Umbilical cord (tissue), 2 donors: ENCODE data around the gene COX14. TPM values are rescaled to one million over a fixed set of nuclear protein-coding genes. Genes with fewer than 3 reads are reported as not detected.
"Not testable (repeated sequence)": the region's sequence is repeated elsewhere in the genome, so short reads cannot be mapped to it uniquely, and the experiment has no call there.

ENCODE experiments used
- DNase-seq: peaks from one replicate; pipeline ENCODE4 v3.0.0-alpha.2; 2015; ENCODE audit warnings: low spot score
- total RNA-seq: library from RNA; depleted of rRNA; stranded (reverse); fragments of >200 nt; gene quantifications from one replicate; pipeline ENCODE4 v1.2.3, GENCODE V29; 2014; ENCODE audit warnings: low replicate concordance; ENCODE audit not compliant: insufficient read depth

The COX14 gene
- total RNA-seq, 1 donor from 2014 or later = 42.9 TPM

DNA sequence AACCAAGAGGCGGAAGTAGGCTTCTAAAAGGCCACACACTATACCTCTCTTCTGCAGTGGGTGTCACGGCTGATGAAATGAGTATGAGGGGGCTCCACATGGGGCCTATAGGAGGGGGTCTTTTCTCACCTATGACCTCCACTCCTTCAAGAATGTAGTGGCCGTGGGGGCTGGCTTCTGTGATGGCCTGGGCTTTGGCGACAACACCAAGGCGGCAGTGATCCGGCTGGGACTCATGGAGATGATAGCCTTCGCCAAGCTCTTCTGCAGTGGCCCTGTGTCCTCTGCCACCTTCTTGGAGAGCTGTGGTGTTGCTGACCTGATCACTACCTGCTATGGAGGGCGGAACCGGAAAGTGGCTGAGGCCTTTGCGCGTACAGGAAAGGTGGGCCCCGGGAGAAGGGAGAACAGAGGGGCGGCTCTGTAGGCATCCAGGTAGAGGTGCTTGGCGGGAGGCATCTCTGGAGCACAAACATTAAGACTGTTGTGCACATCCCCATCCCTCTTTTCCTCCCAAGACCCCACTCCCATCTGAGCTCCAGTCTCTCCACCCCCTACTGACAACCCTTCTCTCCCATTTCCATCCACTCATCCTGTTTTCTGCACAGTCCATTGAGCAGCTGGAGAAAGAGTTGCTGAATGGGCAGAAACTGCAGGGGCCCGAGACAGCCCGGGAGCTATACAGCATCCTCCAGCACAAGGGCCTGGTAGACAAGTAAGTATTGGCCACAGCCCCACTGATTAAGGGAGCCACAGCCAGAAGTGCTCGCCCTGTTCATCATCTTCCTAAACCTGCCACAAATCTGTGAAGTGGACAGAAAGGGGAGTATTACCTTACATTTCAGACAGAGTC, 4.4 kb upstream of the COX14 start:
- DNase-seq = no peak

GRCh38 chr12:50109319-50109718, 2.7 kb upstream of the COX14 start:
- DNase-seq = no peak

DNA sequence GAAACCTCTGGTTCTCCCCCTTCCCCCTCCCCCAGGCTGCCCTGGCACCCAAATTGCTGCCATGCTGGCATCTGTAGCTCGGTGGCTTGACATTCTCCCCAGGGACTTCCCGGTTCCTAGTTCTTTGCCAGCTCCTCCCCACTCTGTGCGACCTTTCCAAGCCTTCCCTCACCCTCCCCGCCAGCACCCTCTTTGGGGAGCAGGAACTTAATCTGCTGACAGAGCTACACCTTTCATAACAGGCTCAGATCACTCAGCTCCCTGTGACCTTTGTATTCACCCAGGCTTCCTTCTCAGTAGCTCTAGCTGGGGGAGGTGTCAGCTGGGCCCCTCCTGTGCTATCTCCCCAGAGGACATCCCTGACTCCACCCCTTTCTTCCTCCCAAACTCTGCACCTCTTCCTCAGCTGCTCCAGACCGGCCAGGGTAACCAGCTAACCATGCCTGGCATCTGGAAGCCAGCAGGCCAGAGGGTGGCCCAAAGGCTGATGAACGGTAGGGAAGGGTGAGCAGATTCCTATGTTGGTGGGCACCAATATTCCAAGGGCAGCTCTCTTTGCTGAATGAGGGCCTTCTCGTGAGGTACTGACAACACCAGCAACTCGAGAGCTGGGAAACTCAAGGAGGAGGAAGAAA, 1.8 kb upstream of the COX14 start:
- DNase-seq = no peak

DNA sequence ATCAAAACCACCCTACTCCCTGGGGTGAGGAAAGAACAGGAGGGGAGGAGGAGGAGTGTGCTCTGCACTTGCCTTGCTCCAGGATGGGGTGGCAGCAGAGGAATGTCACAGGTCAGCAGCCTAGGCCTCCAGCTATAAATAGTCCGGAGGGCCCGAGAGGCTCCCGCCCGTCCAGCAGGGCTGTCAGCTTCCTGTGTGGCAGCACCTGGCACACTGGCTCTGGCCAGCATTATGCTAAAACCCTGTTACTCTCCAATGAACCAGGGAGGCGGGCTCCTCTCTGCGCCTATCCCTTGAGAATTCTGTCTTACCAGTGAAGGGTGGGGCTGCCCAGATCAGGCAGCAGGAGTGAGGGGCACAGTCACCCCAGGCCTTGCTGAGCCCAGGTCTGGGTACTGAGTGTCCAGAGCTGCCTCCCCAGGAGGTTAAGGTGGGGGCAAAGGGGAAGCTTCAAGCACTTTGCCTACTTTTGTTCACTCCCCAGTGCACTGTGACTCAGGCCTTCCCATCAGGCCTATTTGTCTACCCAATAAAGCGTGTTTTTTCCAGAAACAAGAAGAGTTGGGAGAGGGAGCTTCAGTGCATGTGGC, 1.2 kb upstream of the COX14 start:
- DNase-seq = peak; percentile 46

DNA sequence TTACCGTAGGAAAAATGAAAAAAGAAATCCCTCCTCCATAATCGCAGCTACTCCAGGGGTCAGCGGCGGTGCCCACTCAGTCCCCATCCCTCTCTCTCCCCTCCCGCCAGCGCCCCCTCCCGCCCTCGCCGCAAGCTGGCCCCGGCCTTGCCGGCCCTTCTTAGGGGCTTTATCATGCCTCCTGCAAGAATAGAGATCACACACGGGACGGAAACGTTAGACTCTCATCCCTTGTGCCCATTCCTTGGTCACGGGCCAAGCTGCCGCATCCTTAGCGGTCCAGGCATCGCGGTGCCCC, 692 bp upstream of the COX14 start:
- DNase-seq = no peak

DNA sequence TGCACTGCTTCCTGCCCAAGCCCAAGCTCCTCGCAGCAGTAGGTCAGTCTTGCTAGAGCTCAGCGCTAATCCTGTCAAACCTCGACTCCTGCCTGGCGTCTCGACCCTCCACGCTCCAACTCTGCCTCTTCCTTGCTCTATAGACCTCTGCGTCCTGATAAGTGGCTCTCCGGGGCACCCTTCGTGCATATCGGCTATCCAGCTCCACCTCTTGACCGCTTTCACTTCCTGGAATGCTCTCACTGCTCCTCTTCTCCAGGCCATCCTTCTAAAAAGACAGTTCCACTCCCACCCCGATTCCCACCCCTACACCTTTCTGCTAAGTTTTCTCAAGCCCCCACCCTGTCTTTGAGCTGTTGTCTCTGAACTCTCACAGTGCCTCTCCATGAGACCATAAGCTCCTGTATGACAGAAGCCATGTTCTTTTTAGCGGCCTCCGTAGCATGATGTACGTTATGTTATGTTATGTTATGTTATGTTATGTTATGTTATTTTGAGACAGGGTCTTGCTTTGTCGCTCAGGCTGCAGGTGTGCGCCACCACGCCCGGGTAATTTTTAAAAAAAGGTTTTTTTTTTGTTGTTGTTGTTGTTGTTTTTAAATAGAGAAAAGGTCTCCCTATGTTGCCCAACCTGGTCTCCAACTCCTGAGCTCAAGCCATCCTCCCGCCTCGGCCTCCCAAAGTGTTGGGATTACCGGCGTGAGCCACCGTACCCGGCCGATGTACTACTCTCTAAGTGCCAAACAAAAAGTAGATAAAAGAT, 601 bp downstream of the COX14 start:
- DNase-seq = no peak

DNA sequence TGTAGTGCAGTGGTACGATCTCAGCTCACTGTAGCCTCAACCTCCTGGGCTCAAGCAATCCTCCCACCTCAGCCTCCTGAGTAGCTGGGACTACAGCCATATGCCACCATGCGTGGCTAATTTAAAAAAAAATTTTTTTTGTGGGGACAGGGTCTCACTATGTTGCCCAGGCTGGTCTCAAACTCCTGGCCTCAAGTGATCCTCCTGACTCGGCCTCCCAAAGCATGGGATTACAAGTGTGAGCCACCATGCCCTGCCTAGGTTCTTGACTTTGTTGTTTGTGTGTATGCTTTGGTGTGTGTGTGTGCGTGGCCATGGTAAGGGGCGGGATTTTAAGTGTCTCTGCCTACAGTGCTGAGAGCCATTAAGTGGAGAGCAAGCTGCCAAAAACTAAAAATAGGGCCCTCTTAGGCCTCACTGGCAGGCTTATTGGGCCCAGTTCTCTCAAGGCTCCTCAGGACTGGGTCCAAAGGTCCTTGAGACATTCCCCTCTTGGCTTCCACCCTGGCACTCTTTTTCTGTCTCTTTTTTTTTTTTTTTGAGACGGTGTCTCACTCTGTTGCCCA, 5.1 kb downstream of the COX14 start:
- DNase-seq = no peak

GRCh38 chr12:50119387-50119786, 7.4 kb downstream of the COX14 start:
- DNase-seq = no peak

- no peak for DNase-seq
These were observed 8.5 kb downstream of the COX14 start for GRCh38 chr12:50120521-50120920.

DNA sequence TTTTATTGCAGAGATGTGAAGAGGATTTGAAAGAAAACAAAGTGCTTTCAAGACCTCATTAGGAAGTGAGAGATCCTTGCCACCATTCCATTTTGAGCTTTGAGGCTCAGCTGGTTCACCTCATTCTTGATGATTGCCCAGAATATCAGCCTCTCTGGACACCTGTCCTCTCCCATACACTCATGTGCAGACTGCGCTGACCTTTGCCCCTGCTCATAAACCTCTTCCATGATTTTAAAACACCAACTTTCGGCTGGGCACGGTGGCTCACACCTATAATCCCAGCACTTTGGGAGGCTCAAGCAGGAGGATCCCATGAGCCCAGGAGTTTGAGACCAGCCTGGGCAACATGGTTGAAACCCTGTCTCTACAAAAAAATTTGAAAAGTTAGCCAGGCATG, 8.9 kb downstream of the COX14 start:
- no peak for DNase-seq

GRCh38 chr12:50121641-50122040, 9.6 kb downstream of the COX14 start:
- no peak for DNase-seq

- no peak for DNase-seq
These were observed 11.2 kb downstream of the COX14 start for GRCh38 chr12:50123203-50123602.

- DNase-seq = no peak
These were observed 15.5 kb downstream of the COX14 start for GRCh38 chr12:50127546-50127945.

DNA sequence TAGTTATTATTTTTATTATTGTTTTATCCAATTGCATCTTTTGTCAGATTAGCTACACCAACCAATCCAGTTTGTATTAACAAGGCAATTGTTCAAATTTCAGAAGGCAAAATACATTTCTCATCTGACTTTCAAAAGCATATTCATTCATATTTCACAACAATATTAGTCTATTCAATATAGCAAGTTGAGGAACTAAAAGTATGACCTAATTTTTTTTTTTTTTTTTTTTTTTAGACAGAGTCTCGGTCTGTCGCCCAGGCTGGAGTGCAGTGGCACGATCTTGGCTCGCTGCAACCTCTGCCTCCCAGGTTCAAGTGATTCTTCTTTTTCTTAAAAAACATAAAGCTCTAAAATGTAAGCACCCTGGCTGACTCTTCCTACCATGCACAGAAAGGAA, 17.3 kb downstream of the COX14 start:
- no peak for DNase-seq

DNA sequence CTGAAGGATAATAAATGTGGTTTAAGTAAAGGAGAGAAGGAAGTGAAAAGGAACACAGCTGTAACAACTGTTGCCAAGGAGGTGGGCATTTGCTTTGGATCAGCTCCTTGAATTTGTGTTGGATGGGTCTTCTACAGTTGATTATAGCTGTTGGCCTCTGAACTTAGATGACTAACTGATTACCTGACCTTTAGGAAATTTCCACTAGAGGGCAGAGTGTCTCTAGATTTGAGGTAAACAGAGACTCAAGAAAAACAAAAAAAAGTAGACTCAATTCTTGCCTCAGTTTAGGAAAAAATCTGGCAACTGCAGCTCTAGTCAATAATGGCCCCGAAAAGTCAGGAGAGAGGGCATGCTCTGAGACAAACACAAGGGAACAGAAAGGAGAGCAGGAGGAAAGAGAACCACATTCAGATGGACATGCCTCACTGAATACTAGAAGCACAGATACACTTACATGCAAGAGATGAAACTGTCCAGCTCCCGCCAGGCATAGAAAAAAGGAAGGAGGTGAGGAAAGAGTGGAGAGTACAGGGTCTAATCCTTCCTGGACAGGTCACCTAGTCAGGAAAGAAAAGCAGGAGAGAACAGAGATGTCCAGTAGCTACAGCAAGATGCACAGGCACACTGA, 20.6 kb downstream of the COX14 start:
- no peak for DNase-seq

GRCh38 chr12:50142993-50143392, 31.0 kb downstream of the COX14 start:
- DNase-seq = no peak

DNA sequence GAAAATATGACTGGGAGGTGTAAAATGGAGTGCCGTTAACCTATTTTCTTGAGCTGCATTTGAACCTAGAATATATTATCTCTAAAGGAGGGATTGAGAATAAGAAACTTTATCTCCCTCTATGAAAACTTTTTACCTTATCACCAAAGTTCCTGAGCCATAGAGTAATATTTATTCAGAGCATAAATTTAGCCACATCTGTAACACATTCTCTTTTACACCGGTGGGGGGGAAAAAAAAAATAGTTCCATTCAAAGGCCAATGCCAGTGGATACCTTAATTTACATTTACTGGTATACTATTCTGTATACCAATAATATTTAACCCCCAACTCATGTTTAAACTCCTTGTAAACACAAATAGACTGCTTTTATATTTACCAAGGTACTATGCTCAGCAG, 33.4 kb downstream of the COX14 start:
- DNase-seq = no peak

DNA sequence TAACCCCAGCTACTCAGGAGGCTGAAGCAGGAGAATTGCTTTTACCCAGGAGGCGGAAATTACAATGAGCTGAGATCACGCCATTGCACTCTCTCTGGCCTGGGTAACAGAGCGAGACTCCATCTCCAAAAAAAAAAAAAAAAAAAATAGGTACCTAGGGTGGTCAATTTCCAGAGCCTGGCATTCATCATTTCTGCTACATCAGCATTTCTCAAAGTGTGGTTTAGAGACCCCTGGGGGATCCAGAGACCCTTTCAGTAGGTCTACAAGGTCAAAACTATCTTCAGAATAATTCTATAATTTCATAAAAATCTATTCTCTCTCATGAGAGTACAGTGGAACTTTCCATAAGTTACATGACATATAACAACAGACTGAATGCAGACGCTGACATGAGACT, 35.2 kb downstream of the COX14 start:
- DNase-seq = no peak

GRCh38 chr12:50148011-50148410, 36.0 kb downstream of the COX14 start:
- DNase-seq = not testable (repeated sequence)

DNA sequence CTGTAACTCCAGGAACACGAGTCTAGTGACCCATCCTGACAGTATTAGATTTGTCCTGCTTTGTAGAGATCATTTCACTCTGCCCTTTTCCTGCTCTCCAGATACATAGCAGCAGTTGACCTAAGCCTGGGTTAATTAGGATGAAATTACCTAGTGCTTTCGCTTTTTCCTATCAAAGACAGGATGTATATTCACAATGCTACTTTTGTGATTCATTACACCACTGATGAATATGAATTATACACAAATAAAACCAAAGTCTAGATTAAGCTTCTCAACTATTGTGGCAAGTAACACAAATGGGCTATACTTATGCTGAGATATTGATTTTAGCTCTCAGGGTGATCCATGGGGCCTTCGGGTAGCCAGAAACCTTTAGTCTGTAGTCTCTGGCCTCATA, 37.3 kb downstream of the COX14 start:
- no peak for DNase-seq

- DNase-seq = no peak
These were observed 39.1 kb downstream of the COX14 start for GRCh38 chr12:50151047-50151687.
